NCI-H510A (cell line): ENCODE measurements around the gene VSTM2B.

Experiments
- DNase-seq: peaks from one replicate; lab custom pipeline; 2025; lab: John Stamatoyannopoulos, UW

Gene VSTM2B

GRCh38 chr19:29516358-29516725, 9.5 kb upstream of the VSTM2B start:
- no peak for DNase-seq

- no peak for DNase-seq
These were observed 8.9 kb upstream of the VSTM2B start for GRCh38 chr19:29516821-29517395.

- no peak for DNase-seq
These were observed 8.4 kb upstream of the VSTM2B start for GRCh38 chr19:29517412-29517811.

- no peak for DNase-seq
These were observed 7.8 kb upstream of the VSTM2B start for GRCh38 chr19:29517946-29518345.

GRCh38 chr19:29519146-29519545, 6.6 kb upstream of the VSTM2B start:
- DNase-seq: no peak

- no peak for DNase-seq
These were observed 5.9 kb upstream of the VSTM2B start for GRCh38 chr19:29519931-29520330.

- DNase-seq: no peak
These were observed 5.4 kb upstream of the VSTM2B start for GRCh38 chr19:29520390-29520789.

GRCh38 chr19:29521291-29522075, 4.3 kb upstream of the VSTM2B start:
- DNase-seq: no peak

GRCh38 chr19:29523568-29523967, 2.2 kb upstream of the VSTM2B start:
- DNase-seq: no peak

- DNase-seq: no peak
These were observed 1.4 kb upstream of the VSTM2B start for GRCh38 chr19:29524201-29524911.

GRCh38 chr19:29524912-29525831, 622 bp upstream of the VSTM2B start:
- DNase-seq: no peak

- no peak for DNase-seq
These were observed 1.1 kb downstream of the VSTM2B start for GRCh38 chr19:29526730-29527499.

GRCh38 chr19:29527500-29528328, 1.9 kb downstream of the VSTM2B start:
- DNase-seq: no peak

GRCh38 chr19:29528350-29528945, 2.7 kb downstream of the VSTM2B start:
- DNase-seq: peak; percentile 12

- DNase-seq: no peak
These were observed 3.3 kb downstream of the VSTM2B start for GRCh38 chr19:29528946-29529645.

- DNase-seq: no peak
These were observed 4.1 kb downstream of the VSTM2B start for GRCh38 chr19:29529646-29530539.

- no peak for DNase-seq
These were observed 5.0 kb downstream of the VSTM2B start for GRCh38 chr19:29530540-29531457.
